GM18505 (cell line): ENCODE data around the gene PLN.

Experiments
- ATAC-seq: cut with Tn5 transposase; IDR thresholded peaks from one replicate; pipeline ENCODE4 v1.9.1; 2021; ENCODE audit not compliant: unreplicated experiment
- POLR2A ChIP-seq: IDR thresholded peaks from 4 replicates; pipeline ENCODE4 v1.6.1; 2011; ENCODE audit warnings: borderline replicate concordance; ENCODE audit not compliant: insufficient read depth, insufficient read length; ENCODE audit errors: extremely low read depth

PLN gene

GRCh38 chr6:118578617-118579016 is 30.5 kb downstream of the PLN start:
- no peak for ATAC-seq
- TF ChIP-seq POLR2A = no peak

GRCh38 chr6:118579786-118580185 is 31.7 kb downstream of the PLN start:
- ATAC-seq = no peak
- no peak for TF ChIP-seq POLR2A

GRCh38 chr6:118580585-118581419 is 32.7 kb downstream of the PLN start:
- TF ChIP-seq POLR2A = no peak
- peak; percentile 78 for ATAC-seq

GRCh38 chr6:118581489-118581959 is 33.4 kb downstream of the PLN start:
- ATAC-seq = no peak
- TF ChIP-seq POLR2A = no peak

- no peak for TF ChIP-seq POLR2A
Observed at GRCh38 chr6:118584911-118585310, 36.8 kb downstream of the PLN start.

GRCh38 chr6:118586746-118587485 is 38.8 kb downstream of the PLN start:
- no peak for ATAC-seq
- no peak for TF ChIP-seq POLR2A

More at GRCh38 chr6:118584911-118585310, 36.8 kb downstream of the PLN start:
- no peak for ATAC-seq

GRCh38 chr6:118588626-118589025 is 40.5 kb downstream of the PLN start:
- ATAC-seq = no peak
- TF ChIP-seq POLR2A = no peak

DNA sequence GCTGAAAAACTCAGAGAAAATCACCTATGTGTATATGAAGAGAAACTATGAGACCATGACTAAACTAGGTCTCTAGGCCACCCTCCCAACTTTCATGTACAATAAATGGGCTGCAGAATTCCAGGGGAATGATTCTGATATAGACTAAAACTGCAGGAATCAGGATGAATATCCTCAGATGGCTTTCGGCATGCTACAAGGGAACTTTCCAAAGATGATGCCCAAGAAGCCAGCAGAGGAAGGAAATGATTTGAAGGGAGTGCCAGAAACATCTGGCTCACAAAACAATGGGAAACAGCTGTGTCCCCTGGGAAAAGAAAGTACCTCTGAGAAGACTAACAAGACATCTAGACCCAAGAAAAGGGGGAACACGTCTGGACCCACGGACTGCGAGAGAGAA is 41.1 kb downstream of the PLN start:
- no peak for TF ChIP-seq POLR2A
- no peak for ATAC-seq

GRCh38 chr6:118589649-118590365 is 41.7 kb downstream of the PLN start:
- no peak for ATAC-seq
- TF ChIP-seq POLR2A = no peak

- no peak for TF ChIP-seq POLR2A
- no peak for ATAC-seq
Observed at GRCh38 chr6:118591897-118592296, 43.8 kb downstream of the PLN start.

- ATAC-seq = no peak
- TF ChIP-seq POLR2A = no peak
Observed at GRCh38 chr6:118594877-118595276, 46.8 kb downstream of the PLN start.

DNA sequence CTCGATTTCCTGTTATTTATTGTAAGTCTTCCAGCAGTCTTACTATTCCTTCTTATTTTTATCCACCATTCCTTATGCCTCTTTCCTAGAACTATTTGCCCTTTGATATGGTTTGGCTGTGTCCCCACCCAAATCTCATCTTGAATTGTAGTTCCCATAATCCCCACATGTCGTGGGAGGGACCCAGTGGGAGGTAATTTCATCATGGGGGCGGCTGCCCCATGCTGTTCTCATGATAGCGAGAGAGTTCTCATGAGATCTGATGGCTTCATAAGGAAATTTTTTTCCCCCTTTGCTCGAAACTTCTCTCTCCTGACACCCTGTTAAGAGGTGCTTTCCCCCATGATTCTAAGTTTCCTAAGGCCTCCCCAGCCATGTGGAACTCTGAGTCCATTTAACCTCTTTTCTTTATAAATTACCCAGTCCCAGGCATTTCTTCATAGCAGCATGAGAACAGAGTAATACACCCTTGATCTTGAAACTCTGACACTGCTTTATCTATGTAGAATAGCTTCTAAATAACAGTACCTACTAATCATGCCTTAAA is 48.8 kb downstream of the PLN start:
- ATAC-seq = no peak
- no peak for TF ChIP-seq POLR2A

DNA sequence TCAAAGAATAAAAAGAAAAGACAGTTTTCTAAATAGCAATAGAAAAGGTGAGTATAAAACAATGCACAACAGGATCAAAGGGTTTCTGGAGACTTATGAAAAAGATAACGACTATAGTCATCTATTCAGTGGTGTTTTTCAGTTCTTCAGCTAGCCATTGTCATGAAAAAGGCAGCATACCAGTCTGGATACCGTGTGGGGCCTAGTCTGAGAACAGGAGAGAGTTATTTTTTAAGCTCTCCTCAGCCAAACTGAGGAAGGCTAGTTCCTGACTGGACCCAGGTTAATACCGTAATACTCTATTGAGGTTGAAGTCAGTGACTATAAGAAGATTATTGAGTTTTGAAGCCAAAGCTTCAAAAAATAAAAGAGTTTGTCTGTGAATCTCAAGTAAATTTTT is 49.5 kb downstream of the PLN start:
- TF ChIP-seq POLR2A = no peak
- no peak for ATAC-seq

DNA sequence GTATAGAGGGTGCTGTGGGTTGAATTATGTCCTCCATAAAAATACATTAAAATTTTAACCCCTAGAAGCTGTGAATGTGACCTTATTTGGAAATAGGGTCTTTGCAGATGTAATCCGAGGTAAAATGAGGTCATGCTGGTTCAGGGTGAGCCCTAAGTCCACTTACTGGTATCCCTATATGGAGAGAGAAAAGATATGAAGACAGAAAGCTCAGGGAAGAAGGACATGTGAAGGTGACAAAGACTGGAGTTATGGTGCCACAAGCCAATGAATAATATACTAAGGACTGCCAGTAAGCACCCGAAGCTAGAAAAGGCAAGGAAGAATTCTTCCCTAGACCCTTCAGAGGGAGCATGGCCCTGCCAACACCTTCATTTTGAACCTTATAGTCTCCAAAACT is 50.2 kb downstream of the PLN start:
- TF ChIP-seq POLR2A = no peak
- ATAC-seq = no peak

DNA sequence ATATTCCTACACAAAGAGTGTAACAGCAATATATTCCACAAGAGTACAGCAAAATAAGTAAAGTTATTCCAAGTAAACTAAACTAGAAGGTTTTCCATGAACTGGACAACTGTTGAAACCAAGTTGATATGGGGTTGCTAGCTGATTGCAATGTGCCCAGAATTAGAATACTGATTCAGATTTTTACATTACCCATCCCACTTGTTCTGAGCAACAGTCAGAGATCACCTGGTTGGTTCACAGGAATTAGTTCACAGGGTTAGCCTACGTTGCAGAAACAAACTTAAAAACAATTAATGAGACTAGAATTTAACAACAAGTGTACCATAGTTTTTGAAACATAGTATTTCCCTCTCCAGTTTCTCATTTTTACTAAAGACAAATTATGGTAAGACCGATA is 54.2 kb downstream of the PLN start:
- ATAC-seq = no peak
- TF ChIP-seq POLR2A = no peak
